CD4-positive, alpha-beta T cell treated with Interleukin-2 at 100 ng/mL for 4 hours (primary cell): Measurements from ENCODE around the gene RALGPS1.

Experiments
- DNase-seq: peaks from one replicate; pipeline ENCODE4 v3.0.0-alpha.2; 2020; ENCODE audit warnings: low spot score

RALGPS1 gene

DNA sequence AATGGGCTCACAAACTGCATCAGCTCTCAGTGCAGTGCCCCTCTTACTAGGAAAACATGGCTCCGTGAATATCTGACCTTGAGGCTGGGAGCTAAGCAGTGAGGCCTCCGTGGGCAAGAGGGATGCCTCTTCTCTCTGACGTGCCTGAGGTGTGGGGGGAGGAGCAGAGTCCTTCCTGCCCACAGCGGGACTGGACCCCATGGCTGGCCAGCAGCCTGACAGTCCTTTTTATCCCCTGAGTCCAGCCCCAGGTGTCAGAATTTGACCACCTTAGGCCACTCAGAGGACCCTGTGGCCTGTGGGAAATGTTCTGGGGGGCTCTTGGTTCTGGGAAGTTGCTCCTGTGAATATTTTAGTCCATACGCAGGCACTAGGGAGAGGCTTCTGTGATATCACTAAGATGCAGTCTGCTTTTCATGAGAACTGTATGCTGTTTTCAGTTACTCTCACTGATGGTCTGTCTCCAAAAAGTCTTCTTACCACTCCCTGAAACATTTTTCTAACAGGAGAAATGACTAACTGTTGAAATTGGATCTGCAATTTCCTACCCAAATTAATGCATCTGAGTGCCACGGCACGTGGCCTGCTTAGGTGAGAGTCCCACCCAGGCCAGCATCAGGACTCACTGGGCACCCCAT is 184.5 kb downstream of the RALGPS1 start:
- DNase-seq: no peak

DNA sequence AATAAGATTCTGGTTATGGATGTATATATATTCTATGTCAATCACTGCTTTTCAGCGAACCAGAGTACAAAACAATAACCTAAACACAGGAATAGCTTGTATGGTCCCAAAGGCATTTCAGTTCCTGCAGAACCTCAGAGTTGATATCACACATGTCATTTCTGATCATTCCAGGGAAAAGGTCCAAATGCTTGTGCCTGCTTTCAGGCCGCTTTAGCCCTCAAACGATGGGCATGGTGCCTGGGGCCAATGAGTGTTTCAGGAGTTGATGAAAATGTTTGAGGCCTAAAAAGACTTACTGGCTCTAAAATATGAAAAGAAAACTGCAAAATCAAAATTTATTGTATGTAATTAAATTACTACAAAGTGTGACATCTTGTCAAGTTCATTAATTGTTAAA is 185.1 kb downstream of the RALGPS1 start:
- DNase-seq: no peak

- no peak for DNase-seq
These were observed 187.6 kb downstream of the RALGPS1 start for GRCh38 chr9:127102176-127102575.

- DNase-seq: no peak
These were observed 188.2 kb downstream of the RALGPS1 start for GRCh38 chr9:127102788-127103187.

DNA sequence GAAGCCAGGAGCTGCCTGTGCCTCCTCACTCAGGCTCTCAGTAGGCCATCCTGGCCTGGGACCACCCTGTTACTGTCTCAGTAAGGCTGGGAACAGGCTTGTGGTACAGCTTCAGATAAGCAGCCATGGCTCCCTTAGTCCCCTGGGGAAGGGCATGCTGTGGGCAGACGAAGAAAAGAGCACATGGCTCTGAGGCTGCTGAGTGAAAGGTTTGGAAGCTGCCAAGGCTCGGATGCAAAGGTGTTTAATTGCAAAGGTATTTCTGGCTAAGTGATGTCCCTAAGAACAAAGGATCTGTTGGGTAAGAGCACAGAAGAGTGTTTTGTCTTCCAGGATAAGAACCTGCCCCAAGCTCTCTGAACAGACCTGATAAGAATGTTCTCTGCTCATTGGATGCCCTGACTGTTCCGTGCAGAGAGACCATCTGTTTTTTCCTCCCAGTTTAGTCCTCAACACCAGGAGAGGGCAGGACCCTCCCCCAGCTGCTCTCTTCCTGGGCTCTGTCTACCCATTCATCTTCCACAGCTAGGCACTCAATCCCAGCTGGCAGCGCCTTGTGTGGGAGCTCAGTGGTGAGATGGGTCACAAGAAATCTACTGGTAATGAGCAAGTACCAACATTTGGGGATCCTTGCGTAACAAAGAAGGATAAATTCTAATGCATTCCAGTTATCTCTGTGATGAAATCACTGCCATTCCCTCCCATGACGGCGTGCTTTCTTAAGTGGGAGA is 190.2 kb downstream of the RALGPS1 start:
- DNase-seq: no peak

- no peak for DNase-seq
These were observed 191.4 kb downstream of the RALGPS1 start for GRCh38 chr9:127105805-127106465.

DNA sequence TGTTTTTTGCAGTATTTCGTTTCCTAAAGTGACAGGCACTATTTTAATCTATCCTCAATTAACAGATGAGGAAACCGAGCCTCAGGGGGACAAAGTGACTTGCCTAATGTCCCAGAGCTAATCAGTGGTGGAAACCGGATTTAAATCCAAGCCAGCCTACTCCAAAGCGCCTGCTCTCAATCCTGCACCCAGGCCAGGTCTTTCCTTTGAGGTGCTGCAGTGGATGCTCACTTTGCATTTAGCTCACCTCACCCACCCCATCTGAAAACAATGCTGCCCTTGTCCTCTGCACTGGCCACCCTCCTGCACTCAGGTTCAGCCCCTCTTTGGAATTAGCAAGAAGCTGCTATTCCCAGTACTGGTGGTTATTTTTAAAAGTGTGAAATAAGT is 191.9 kb downstream of the RALGPS1 start:
- no peak for DNase-seq

- DNase-seq: no peak
These were observed 192.8 kb downstream of the RALGPS1 start for GRCh38 chr9:127107171-127107928.

DNA sequence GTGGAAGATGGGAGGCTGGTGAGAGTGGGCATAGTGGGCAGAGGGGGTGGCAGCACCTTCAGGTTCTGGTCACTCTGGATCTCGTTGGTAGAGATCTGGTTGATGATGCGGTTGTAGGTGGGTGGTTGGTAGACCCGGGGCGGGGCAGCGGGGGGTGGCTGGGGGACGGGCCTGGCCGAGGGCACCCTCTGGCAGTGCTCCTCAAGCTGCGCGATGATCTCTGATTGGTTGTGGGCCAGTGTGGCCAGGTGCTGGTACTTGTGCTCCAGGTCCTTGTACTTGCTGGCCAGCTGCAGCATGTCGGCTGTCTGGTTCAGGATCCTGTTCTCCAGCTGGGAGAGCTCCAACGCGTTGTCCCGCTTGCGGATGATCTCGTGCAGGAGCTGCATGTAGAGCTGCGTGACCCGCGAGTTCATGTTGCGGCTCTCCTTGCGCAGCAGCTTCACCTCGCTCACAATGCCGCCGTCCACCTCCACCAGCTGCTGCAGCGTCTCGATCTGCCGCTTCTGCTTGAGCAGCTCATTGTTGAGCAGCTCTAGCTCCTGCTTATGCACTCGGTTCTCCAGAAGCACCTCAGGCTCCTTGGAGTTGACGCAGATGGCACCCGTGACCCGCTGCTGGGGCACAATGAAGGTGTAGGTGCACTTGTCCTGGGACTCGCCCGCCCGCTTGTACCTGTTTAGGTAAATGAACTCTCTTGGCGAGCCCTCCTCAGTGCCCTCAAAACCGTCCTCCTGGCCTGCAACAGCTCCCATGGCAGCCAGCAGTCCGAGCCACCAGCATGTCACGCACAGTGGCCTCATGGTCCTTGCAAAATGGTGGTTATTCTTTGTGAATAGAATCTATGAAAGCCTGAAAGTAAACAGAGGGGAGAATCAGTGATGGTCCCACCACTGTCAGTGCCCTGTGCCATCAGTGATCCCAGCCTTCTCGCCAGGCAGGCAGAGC is 193.6 kb downstream of the RALGPS1 start:
- no peak for DNase-seq

- no peak for DNase-seq
These were observed 194.7 kb downstream of the RALGPS1 start for GRCh38 chr9:127109212-127109711.

GRCh38 chr9:127112056-127112455 is 197.5 kb downstream of the RALGPS1 start:
- no peak for DNase-seq

DNA sequence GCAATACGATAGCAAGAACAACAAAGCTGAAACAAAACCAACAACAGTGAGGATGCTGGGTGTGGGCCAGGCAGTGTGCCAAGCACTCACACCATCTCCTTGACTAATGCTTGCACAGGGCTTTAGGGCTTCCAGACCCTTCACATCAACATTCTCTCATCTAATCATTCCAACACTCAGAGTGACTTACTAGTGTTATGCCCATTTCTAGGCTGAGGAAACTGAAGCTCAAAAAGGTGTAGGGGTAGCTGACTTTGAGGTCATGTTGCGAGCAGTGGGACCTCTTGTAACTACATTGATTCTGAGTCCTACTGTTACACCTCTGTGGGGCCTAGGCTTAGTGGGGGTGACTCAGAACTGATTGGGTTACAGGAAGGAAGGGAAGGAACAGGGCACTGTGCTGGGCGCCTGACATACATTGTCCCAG is 198.2 kb downstream of the RALGPS1 start:
- DNase-seq: no peak

DNA sequence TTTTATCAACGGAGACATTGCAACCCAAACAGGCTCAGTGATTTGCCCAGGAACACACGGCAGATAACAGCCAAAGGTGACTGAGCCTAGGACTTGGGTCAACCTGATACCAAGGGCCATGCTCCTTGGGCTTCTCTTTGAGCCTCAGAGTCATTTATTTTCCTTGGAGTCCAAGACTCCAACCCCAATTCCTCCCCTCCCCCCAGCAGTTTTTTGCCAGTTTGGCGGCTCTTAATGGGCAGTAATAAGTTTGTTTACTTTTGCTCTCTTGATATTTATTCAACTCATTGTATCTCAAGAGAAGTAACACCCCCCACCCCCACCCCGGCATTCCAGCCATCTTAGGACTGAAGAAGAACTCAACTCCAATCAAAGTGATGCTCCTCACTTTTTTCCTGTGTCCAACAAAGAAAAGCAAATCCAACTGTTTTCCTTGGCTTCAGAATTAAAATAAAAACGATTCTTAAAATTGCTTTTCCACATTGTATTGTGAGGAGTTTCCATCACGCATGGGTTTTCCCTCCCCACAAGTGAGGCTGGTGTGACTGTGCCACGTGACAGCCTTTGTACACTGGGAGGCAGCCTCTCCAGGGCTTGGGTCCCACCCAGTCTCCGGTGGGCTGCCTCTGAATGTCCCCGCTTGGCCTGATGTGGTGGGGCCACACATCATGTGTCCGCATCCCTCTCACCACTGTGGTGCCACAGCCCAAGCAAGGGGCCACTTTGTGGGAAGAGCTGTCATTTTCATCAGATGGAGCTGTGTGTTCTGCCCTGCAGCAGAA is 198.8 kb downstream of the RALGPS1 start:
- DNase-seq: no peak

GRCh38 chr9:127114606-127115005 is 200.0 kb downstream of the RALGPS1 start:
- DNase-seq: no peak

- no peak for DNase-seq
These were observed 201.6 kb downstream of the RALGPS1 start for GRCh38 chr9:127116088-127116726.

- no peak for DNase-seq
These were observed 202.4 kb downstream of the RALGPS1 start for GRCh38 chr9:127116957-127117356.

DNA sequence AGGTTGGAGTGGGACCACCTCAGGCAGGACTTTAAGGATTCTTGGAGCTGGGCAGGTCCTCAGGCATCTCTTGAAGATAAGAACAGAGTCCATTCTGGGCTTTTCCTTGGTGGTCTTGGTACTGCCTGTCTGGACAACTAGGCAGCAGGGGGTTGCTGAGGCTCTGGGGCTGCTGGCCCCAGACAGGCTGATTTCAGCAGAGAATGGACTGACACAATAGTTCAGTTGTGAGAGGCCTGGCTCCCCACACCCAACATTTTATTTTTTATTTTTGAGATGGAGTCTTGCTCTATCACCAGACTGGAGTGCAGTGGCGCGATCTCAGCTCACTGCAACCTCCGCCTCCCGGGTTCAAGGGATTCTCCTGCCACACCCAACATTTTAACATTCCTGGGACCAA is 203.2 kb downstream of the RALGPS1 start:
- no peak for DNase-seq

- DNase-seq: no peak
These were observed 204.2 kb downstream of the RALGPS1 start for GRCh38 chr9:127118597-127119319.

DNA sequence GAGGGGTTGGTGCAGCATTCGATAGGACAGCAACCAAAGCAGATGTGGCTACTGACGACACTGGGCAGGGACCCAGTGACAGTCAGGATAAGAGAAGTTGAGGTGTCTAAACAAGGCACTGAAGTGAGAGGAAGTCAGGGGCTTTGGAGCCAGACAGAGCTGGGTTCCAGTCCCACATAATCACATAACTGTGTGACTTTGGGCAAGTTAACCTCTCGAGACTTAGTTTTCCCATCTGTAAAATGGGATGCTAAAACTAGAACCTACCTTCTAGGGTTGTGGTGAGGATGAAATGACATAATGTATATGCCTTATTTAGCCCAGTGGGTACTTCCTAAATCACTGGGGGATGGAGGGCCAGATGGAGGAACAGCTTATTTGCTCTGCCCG is 204.7 kb downstream of the RALGPS1 start:
- DNase-seq: no peak
